NCI-H345 (cell line): ENCODE data around the gene RAB15.

Source experiments
- DNase-seq: peaks from one replicate; lab custom pipeline; 2025; lab: John Stamatoyannopoulos, UW

Gene RAB15

DNA sequence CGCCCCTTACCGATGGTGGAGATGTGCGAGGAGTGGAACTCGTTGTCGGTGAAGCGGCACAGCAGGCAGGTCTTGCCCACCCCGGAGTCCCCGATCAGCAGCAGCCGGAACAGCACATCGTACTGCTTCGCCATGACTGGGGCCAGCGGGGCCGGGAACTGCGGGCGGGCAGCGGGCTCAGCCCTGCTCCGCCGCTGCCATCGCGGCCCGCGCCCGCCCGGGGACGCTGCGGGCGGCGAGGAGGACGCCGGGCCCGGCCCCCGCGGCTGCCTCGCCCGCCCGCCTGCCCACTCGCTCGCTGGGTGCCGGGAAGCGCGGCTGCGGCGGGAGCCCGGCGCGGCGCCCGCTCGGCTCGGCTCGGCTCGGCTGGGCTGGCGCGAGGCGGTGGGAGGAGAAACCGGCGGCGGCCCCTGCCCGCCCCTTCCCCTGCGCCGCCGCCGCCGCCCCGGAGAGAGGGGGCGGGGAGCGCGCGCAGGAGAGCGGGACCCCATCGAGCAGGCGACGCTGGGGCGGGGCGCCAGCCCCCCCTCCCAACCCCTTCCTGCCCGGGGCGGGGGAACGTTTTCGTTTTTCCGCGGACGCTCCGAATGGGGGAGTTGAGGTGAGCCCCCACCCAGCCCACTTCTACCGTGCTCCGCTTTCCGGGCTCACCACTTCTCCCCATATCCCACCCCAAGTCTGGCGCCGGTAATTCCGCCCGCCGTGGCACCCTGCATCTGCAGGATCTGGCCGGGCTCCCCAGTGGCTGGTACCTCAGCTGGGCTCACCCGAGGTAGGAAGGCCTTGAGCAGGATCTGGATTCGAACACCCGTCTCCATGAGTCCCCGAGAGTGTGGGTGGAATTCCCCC is at the start of gene RAB15:
Gene RAB15, minus strand, starts transcription at position 394 of the 849 bp plus-strand sequence. Its CDS starts 260 bp downstream, at position 134.
- peak; percentile 60 for DNase-seq

DNA sequence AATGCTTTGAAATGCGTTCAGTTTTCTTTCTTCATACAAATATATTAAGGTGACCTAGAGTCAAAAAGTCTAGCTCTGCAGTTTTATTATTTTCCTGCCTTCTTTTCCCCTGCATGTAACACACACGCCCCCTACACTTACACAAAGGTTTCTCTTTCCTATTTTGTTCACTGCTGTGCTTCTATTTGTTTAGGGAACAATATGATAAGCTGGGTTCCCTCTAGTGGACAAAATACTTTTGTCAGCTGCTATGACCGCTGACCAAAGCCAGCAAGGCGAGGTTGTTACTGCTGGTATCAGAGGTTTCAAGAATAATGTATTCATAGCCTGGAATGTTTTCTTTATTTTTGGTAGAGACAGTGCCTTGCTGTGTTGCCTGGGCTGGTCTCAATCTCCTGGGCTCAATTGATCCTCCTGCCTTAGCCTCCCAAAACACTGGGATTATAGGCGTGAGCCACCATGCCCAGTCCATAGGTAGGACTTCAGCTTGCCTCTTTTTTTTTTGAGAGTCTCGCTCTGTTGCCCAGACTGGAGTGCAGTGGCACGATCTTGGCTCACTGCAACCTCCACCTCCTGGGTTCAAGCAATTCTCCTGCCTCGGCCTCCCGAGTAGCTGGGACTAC is 47.9 kb upstream of the RAB15 start:
- peak; percentile 33 for DNase-seq

DNA sequence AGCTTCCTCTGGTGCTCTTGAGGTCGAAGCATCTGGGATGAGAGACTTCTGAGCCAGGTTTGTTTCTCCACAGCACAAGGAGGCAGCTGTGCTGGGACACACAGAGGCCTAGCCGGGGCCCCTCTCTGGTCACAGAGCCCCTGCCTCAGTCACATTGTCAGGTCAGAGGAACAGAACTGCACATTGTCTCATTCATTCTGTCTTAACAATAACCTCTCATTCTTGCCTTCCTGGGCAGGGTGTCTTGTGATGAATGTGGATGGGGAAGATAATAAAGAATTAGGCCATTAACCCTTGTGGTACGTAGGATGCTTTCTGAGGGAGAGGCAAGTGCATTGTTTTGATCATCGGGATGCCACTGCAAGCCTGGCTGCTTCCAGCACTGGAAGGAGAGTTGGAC is 44.3 kb upstream of the RAB15 start:
- DNase-seq, result no peak

DNA sequence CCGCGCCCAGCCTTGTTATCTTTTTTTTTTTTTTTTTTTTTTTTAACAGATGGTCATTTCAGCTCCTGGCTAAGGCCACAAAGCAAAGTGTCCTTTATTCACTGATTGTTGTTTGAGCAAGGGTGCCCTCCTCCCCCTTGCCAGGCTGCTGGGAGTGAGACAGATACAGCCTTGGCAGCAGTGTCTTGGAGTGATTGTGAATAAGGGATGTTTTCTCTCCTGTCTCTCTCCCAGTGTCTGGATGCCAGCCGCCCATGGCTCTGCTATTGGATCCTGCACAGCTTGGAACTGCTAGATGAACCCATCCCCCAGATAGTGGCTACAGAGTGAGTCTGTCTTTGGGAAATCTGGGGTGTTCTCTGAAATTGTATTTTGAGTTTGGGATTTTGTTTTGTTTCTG is 43.3 kb upstream of the RAB15 start:
- no peak for DNase-seq

DNA sequence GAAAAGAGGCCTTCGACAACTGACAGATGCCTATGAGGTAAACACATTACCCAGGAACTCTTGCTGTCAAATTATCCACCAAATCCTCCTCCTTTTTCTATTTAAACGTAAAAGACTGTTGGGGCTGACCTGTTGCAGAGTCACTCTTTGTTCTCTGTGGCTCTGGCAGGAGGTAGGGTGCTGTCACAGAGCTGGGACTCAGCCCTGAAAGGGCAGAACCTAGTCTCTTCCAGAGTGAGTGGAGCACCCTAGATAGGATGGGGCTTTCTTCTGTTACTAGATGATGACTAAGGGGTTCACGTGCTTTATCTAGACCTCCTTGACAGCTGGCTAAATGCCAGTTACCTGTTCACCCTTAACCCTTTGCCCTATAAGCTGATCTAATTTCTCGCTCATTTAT is 40.2 kb upstream of the RAB15 start:
- no peak for DNase-seq

DNA sequence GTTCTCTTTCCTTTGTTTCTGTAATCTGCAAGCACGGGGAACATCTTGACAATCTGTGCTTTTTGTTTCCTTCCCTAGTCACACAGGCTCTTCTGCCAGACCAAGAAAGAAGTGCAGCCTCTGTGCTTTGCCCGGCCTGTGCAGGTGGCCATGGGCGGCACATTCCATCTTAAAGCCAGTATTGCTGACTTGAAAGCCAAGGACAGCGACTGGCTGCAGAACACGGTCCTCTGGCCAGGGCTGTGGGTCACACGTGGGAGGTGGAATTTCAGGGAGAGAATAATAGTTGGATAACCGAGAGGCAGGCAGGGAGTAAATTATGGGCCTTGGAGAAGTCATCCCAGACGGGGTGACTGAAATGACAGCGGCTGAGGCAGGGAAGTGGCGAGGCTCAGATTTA is 39.4 kb upstream of the RAB15 start:
- no peak for DNase-seq

DNA sequence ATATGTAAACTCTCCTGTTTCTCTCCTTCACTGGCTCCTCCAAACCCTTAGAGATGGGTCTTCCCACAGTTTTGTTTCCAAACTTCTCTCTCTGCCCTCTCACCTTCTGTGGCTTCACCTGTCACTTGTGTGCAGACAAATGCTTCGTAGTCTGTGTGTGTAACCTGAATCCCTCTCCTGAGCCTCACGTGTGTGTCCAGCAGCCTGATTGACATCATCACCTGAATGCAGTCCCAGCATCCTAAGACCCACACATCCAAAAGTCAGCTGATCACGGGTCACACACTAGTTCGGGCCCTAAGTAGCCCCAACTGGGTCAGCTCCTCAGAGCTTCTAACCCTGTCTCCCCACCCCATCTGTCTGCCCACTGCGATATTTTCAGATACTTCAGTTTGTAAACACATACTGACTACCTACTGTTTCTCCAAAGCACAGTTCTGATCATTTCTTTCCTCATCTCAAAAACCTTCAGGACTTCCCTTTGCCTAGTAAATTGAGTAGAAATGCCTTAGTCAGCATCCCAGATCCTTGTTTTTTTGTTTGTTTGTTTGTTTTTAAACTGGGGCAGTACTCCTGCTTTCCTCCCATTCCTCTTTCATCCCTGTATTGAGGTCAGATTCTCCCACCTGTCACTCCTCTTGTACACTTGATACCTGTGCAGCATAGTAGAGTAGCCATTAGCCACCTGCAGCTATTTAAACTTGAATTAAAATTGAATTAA is 38.2 kb upstream of the RAB15 start:
- DNase-seq, result no peak

DNA sequence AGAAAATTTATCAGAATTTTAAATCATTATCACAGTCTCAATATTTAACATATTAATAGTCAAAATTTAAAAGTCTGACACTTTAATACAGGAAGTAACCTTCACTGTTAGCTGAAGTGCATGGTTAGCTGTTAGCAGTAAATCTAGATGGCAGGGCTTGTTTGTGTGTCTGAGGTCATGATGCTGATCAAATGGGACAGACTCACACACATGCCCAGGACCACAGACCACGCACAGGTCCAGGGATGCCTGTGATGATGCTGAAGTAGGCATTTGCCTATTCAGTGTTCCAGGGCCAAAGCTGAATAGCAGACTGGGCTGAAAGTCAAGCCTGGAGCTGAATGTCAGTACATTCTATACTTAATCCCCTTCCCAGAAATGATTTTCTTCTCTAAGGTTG is 35.1 kb upstream of the RAB15 start:
- no peak for DNase-seq

DNA sequence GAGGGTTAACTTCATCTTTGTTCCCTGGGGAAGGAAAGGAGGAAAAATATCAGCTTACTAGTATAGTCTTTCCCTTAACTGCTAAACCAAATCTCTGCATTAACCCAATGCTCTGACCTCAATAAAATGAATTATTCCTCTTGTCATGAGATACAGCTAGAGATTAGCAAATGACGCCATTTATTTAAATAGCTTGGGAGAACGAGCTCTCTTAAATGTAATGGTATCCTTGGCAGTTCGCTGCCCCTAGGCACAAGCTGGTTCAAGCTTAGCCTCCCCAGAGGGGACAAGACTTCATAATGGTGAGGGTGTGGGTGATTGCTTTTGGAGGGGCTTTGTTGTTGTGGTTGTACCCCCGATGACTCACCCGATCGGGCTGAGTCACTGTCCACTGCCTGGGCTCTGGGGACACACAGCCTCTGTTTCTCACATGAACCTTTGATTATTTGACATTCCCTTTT is 34.2 kb upstream of the RAB15 start:
- DNase-seq, result no peak

DNA sequence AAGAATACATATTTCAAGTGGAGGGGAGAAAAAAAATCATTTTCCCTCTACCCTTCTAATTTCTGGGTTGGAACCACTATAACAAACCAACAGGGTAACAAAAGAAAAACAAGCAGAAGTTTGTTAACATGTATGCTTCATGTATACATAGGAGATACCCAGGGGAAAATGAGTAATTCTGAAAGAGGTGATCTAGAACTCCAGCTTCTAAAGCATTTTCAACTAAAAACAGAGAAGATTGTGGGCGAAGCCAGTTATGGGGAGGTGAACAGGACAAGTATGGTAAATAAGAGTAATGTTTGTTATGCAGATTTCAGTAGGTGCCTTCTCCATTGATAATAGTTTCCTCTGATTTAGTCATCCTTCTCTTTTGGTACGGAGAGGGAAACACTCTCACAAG is 31.3 kb upstream of the RAB15 start:
- DNase-seq, result no peak

DNA sequence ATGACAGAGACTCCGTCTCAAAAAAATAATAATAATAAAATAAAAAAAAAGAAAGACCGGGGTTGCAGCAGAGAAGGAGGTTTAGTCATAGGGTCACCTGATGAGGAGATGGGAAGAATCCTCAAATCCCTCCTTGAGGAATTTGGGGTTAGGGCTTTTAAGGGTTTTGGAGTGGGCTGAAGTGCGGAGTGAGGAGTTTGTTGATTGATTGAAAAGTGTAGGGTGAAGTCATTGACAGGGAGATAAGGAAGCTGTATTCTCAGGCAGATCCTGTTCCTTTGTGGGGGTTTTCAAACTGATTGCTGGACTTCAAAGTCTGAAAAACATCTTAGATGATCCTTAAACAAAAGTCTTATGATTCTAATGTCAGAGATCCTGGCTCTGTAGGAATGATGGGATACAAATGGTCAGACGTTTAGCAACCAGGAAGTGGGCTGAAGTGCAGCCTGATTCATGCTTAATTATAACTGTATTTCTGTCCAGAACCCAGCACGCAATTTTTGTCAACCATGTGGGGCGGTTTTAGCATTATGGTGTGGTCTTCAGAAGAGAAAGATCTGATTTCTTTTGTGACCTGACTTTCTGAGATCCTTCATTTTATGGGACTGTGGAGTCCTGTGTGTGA is 30.6 kb upstream of the RAB15 start:
- DNase-seq, result no peak

DNA sequence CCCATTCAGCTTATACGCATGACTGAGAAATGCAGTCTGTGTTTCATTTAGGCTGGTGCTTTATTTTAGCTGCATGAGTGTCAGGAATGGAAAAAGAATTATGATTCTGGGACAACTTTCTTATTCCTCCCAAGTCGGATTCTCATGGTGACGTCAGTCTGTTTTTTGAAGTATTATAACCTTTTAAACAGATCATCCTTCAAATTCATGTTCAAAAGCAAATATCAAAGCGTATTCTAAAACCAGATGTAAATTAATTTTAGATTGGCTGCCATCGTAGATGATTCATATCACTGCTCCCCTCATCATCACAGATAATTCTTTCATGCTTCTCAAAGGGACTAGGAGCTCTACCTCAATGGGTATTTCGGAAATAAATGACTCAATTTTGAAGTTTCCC is 29.6 kb upstream of the RAB15 start:
- no peak for DNase-seq

DNA sequence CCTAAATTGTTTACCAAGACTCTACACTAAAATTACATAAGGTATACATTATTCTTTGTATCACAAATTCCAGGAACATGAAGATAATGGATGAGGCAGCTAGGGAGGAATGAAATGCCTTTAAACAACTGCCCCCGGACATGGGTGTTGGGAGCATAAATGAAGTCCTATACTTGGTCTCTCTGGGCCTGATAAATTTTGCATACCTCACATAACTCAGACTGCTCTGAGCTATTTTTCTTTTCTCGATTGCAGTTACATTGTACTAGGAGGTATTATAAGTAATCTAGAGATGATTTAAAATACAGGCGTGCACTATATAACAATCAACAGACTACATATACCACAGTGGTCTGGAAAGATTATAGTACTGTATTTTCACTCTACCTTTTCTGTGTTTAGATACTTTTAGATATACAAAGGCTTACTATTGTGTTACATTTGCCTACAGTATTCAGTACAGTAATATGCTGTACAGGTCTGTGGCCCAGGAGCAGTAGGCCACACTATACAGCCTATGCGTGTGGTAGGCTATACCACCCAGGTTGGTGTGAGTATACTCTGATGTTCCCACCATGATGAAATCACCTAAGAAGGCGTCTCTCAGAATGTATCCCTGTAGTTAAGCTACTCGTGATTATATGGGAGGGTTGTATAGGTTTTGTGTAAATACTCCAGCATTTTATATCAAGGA is 28.9 kb upstream of the RAB15 start:
- DNase-seq, result no peak

DNA sequence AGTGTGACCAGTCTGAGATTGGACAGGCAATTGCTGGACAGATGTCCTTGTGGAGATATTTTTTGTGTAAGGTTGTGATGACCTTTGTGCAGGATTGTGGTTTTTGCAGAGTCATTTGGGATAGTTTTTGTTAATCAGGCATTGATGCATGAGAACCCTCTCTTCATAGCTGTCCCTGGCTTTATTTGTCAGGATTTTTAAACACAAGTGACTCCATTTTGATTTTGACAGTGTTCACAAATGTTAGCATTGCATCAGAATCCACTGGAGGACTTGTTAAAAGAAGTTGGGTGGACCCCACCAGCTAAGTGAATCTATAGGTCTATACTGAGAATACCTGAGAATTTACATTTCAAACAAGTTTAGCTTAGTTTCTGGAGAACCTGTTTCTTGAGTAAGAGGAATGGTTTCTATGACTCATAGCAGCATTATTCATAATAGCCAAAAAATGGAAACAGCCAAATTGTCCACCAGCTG is 26.4 kb upstream of the RAB15 start:
- DNase-seq, result no peak

DNA sequence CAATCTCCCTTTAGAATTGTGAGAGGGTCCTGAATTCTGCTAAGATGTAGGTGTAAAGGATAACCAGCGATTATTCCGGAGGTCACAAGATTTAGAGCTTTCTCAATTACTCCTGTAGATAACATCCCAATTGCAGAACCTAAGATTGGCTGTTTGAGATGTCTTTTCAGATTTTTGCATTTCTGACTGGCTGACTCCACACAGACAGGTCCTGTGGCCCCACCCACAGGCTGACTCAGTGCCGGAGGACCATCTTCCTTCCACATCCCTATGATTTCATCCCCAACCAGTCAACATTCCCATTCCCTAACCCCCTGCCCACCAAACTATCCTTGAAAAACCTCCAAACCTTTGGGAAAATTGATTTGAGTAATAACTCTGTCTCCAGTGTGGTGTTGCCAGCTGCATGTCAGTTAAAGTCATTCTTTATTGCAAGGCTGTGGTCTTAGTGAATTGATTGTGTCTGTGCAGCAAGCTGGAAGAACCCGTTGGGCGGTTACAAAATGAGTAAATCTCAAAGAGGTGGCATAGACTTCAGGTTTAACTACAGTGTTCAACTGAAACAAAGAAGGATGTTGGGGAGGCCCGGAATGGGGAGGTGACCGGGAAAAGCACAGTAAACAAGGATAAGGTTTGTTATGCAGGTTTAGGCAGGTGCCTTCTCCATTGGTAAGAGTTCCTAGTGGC is 25.1 kb upstream of the RAB15 start:
- DNase-seq, result no peak

DNA sequence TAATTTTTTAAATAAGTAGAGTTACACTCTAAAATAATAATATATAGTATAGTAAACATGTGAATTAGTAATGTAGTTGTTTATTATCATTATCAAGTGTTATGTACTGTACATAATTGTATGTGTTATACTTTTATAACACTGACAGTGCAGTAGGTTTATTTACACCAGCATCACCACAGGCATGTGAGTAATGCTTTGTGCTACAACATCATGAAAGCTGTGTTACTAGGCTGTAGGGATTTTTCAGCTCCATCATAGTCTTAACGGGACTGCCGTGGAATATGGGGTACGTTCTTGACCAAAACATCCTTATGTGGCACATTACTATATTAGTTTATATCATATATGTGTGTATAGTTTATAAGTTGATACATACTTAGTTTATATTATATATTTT is 23.2 kb upstream of the RAB15 start:
- DNase-seq, result no peak

DNA sequence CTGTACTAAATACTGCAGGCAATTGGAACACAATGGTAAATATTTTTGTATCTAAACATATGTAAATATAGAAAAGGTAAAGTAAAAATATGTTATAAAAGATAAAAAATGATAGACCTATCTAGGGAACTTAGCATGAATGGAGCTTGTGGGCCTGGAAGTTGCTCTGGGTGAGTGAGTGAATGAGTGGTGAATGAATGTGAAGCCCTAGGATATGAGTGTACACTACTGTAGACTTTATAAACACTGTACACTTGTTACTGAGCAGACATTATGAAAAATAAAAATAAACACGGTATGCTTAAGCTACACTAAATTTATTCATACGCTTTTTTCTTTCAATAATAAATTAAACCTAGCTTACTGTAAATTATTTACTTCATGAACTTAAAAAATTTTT is 22.4 kb upstream of the RAB15 start:
- DNase-seq, result no peak

DNA sequence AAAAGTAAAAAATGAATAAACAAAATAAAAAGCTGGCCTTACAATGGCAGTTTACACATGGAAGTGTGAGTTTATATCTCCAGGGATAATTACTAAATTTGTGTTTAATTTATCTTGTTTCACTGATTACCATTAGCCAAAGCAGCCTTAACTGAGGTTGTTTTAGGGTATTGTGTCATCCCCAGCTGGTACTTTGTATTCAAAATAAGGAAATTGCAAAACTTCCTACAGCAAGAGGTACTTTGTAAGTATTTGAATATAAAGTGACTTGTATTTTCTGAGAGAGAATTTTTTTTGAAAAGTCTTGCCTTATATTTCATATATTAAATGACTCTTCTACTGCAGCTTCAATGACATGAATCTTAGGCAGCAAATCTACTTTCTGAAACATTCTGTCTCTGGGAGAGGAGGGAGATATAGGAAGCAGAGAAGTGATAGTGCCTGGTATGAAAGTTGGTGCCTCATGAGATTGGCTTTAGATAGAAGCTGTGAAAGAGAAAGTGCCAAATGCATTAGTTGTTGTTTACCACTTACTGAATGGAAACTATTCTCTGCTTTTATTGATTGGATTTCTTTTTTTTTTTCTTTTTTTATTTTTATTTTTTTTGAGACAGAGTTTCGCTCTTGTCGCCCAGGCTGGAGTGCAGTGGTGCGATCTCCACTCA is 21.3 kb upstream of the RAB15 start:
- no peak for DNase-seq

DNA sequence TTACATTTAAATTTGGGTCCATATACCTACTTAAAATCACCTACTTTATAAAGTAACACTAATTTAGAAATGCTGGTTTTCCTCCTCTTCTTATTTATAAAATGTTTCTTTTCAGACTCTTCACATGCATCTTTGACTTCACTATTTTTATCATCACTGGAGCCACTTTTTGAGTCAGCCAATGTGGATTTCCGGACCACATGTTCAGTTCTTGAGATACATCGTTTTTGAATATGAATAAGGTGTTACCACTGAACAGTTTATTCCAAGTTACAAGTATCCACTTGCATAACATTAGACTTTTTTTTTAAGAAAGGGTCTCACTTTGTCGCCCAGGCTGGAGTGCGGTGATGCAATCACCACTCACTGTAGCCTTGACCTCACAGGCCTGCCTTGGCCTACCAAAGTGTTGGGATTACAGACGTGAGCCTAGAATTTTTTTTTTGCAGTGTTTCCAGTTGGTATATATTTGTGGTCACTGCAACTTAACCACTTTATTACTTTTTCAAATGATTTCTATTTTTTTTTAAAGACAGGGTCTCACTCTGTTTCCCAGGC is 20.3 kb upstream of the RAB15 start:
- no peak for DNase-seq

DNA sequence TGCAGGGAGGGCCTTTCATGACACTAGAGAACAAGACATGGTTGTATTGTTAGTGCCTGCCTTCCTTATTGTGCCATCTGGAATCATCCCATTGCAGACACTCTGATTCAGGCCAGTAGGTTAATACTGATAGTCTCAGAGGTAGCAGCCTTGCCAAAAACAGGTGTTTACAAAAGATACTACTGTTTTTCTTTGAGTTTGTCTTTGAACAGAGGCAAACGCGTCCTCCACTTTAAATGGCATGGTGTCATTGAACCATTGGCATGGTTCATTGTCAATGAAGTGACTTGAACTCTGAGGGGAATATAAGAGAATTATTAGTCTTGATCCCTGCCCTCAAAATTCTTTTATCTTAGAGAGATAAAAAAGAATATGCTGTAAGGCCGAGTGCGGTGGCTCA is 18.8 kb upstream of the RAB15 start:
- DNase-seq, result no peak
